Loucy (cell line): ENCODE results near the gene USP25.

Source experiments
- EZH2phosphoT487 ChIP-seq: fragments of 200-600 bp; IDR thresholded peaks from 2 replicates; pipeline ENCODE4 v1.6.1; 2018; ENCODE audit warnings: antibody characterized with exemption, mild to moderate bottlenecking, moderate library complexity, borderline replicate concordance
- TF ChIP-seq, protein P1 (sequence below): fragments of 200-600 bp; sonication (generic); conservative IDR thresholded peaks from 2 replicates; pipeline ENCODE4 v1.5.1; 2014; ENCODE audit warnings: mild to moderate bottlenecking, antibody characterized with exemption, low read length

- TF ChIP-seq, protein P1, sequence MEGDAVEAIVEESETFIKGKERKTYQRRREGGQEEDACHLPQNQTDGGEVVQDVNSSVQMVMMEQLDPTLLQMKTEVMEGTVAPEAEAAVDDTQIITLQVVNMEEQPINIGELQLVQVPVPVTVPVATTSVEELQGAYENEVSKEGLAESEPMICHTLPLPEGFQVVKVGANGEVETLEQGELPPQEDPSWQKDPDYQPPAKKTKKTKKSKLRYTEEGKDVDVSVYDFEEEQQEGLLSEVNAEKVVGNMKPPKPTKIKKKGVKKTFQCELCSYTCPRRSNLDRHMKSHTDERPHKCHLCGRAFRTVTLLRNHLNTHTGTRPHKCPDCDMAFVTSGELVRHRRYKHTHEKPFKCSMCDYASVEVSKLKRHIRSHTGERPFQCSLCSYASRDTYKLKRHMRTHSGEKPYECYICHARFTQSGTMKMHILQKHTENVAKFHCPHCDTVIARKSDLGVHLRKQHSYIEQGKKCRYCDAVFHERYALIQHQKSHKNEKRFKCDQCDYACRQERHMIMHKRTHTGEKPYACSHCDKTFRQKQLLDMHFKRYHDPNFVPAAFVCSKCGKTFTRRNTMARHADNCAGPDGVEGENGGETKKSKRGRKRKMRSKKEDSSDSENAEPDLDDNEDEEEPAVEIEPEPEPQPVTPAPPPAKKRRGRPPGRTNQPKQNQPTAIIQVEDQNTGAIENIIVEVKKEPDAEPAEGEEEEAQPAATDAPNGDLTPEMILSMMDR = no peak
- TF ChIP-seq EZH2phosphoT487 = no peak
These were observed 95.9 kb downstream of the USP25 start for GRCh38 chr21:15825700-15826099.
